ENCODE measurements around the gene GGCT.

Gene GGCT

DNA sequence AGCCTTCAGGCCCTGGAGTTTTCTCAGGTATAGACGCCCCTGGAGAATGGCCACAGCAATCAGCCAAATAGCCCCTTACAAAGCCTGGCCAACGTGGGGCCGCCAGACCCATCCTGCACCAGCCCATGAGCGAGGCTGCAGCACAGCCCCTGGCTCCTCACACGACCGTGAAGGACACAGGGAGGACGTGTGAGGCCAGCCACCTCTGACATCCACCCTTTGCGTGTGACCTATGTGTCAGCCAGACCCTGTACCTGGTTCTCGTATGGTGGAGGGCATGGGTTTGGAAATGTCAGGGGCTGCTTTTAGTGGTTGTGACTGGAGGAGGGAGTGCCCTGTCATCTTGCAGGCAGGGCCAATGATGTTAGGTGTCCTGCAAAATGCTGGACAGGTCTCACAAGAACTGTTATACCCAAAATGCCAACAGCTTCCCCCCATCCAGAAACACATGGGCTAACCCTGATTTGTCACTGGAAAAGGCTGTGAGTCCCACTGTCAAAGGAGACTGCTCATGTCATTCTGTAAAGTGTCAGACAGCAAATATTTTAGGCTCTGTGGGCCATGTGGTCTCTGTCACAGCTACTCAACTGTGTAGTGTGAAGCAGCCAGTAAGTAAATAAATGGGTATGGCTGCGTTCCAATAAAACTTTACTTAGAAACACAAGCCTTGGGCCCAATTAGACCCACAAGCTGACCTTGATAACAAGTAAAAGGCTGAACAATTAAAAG lies 56.0 kb downstream of the GGCT start:
- no peak for FAIRE-seq
- no peak for DNase-seq (ENCODE audit: insufficient read length, low spot score)
- no peak for TF ChIP-seq POLR2A (IDR thresholded peaks at IDR 0.05; ENCODE audit: low read depth, low read length)
- TF ChIP-seq POLR2AphosphoS5 (IDR thresholded peaks at IDR 0.05; ENCODE audit: low read depth, low read length): no peak
- no peak for TF ChIP-seq TAF1 (IDR thresholded peaks at IDR 0.05; ENCODE audit: low read depth, low read length)
- no peak for TF ChIP-seq PAX5 (IDR thresholded peaks at IDR 0.05; ENCODE audit: insufficient read depth, low read length, severe bottlenecking)
- no peak for TF ChIP-seq POU2F2 (IDR thresholded peaks at IDR 0.05; ENCODE audit: low read depth, low read length)
- TF ChIP-seq SPI1 (IDR thresholded peaks at IDR 0.05; ENCODE audit: low read depth, low read length): no peak

- DNase-seq (ENCODE audit: insufficient read length, low spot score) (no peak), FAIRE-seq (no peak)
- TF ChIP-seq POLR2AphosphoS5 (IDR thresholded peaks at IDR 0.05; ENCODE audit: low read depth, low read length) (no peak), PAX5 (IDR thresholded peaks at IDR 0.05; ENCODE audit: insufficient read depth, low read length, severe bottlenecking) (no peak), POLR2A (IDR thresholded peaks at IDR 0.05; ENCODE audit: low read depth, low read length) (no peak), SPI1 (IDR thresholded peaks at IDR 0.05; ENCODE audit: low read depth, low read length) (no peak), POU2F2 (IDR thresholded peaks at IDR 0.05; ENCODE audit: low read depth, low read length) (no peak), TAF1 (IDR thresholded peaks at IDR 0.05; ENCODE audit: low read depth, low read length) (no peak)
Observed at GRCh38 chr7:30447466-30447865, 57.2 kb downstream of the GGCT start.
